GM21786 (cell line): ENCODE measurements around the gene MRPL36.
"Not testable (repeated sequence)": the region's sequence is repeated elsewhere in the genome, so short reads cannot be mapped to it uniquely, and the experiment has no call there.

Experiments used
- ATAC-seq: cut with Tn5 transposase; IDR thresholded peaks from one replicate; pipeline ENCODE4 v1.9.1; 2021; ENCODE audit not compliant: unreplicated experiment

Gene MRPL36

GRCh38 chr5:1799602-1800471 lies at the start of gene MRPL36:
MRPL36 (minus strand) TSS chr5:1799837; CDS start chr5:1798935, 902 bp downstream.
- peak; percentile 52 for ATAC-seq

GRCh38 chr5:1847611-1848010 lies 48.0 kb upstream of the MRPL36 start:
- ATAC-seq = no peak

- ATAC-seq = no peak
Measured at GRCh38 chr5:1847056-1847455, 47.4 kb upstream of the MRPL36 start.

GRCh38 chr5:1846583-1846982 lies 46.9 kb upstream of the MRPL36 start:
- no peak for ATAC-seq

DNA sequence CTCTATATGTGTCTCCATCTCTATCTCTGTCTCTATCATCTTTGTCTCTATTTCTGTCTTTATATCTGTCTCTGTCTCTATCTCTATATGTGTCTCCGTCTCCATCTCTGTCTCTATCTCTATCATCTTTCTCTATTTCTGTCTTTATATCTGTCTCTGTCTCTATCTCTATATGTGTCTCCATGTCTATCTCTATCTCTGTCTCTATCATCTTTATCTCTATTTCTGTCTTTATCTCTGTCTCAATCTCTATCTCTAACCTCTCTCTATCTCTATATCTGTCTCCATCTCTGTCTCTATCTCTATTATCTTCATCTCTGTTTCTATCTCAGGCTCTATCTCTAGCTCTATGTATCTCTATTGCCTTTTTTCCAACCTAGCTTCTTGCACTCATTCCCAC lies 46.1 kb upstream of the MRPL36 start:
- no peak for ATAC-seq

- ATAC-seq = no peak
Measured at GRCh38 chr5:1844708-1845436, 45.2 kb upstream of the MRPL36 start.

- not testable (repeated sequence) for ATAC-seq
Measured at GRCh38 chr5:1843761-1844160, 44.1 kb upstream of the MRPL36 start.

GRCh38 chr5:1842004-1842819 lies 42.6 kb upstream of the MRPL36 start:
- no peak for ATAC-seq

DNA sequence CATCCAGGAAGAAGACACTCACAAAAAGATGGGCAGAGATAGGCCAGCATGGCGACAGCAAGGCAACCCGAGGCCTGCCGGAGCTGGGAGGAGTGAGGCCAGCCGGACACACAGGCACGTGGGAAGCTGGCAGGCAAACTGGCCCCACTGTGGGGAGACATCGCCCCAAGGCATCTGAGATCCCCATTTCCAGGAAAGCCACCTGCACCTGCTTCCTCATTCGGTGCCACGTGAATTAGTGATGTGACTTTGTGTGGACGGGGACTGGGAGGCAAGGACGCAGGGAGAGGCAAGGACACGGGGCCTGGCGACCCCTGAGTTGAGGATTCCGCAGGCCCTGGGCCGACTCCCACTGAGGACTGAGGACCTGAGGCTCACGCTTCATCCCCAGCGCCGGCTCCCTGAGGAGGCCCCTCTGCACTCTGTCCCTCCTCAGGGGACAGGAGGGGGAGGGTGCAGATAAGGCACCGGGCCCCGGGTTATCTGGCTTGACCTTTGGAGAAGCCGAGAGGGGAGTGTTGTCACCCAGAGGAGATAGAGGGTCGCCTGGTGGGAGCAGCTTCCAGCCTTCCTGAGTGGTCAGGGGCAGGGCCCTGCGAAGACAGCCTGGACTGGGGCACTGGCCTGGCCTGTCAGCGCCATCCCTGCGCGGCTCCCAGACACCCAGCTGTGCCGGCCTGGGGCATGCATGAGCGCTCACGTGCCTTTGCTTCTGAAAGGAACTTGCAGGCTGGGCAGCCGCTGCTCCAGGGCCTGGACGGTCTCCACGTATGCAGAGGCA lies 41.3 kb upstream of the MRPL36 start:
- no peak for ATAC-seq

GRCh38 chr5:1840071-1840547 lies 40.5 kb upstream of the MRPL36 start:
- no peak for ATAC-seq

DNA sequence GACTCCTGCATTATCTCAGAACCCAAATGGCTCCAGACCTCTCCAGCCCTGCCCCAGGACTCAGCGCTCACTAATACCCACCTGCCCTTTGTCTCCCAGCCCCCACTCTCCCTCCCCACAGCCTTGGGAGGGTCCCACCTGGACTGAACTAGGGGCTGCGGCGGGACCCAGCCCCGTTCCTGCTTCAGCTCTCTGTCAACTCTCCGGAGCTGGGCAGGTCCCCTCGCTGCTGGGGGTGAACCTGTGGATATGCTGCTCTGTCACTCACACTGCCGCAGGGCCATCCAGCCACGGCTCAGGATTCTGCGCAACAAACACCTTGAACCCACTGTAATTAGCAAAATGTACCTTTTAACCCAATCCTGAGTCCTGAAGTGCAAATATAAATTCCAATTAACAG lies 38.4 kb upstream of the MRPL36 start:
- no peak for ATAC-seq

DNA sequence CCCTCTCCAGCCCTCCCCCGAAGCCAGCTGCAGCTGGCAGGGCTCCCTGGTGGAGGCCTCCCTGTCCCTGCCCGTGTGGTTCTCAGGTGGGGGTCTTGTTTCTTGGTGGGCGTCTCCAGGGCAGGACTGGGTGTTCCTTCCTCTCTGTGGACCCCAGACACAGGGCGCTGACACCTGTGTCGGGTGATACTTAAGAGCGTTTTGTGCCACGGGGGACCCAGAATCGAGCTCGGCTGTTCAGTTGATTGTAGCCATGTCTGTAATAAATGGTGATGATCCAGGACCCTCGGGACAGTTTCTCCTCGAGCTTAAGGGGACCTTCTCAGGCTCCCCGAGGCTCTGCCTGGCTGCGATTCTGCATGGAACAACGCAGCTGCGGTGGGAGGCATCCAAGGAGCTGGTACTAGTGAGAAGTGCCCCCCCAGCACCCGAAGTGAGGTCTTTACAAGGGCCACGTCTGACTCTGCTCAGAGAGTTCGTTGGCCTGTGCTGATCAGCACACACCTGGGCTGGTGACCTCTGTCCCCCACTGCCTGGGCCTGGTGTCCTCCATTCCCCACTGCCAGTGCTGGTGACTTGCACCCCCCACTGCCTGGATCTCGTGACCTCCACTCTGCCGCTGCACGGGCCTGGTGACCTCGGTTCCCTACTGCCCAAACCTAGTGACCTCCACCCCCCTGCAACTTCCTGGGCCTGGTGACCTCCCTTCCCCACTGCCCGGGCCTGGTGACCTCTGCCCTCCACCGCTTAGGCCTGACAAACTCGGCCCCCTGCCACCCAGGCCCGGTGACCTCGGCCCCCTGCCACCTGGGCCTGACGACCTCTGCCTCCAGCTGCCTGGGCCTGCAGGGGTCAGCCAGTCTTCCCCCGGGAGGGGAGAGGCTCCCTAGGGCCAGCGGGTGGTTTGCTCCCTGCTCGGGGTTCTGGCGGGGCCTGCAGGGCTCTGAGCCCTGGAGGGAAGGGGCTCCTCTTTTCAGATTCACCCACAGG lies 37.5 kb upstream of the MRPL36 start:
- ATAC-seq = no peak

GRCh38 chr5:1836176-1836890 lies 36.7 kb upstream of the MRPL36 start:
- ATAC-seq = no peak

DNA sequence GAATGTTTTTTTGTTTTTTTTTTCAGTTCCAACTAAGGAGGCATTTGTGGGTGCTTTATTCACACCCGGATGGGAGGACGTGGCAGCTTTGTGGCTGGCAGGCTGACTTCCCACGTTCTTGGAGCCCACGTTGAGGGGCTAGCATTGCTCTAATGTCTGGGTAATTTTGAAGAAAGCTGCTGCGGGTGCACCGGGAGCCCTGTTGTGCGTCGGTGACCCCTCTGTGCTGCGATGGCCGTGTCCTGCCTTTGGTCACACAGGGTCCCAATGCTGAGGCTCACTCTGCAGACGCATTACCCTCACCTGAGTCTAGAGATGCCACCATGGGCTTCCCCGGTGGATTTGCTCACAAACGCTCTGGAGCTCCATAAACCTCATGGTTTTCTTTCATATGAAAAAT lies 35.8 kb upstream of the MRPL36 start:
- ATAC-seq = no peak

GRCh38 chr5:1834721-1835429 lies 35.2 kb upstream of the MRPL36 start:
- no peak for ATAC-seq

DNA sequence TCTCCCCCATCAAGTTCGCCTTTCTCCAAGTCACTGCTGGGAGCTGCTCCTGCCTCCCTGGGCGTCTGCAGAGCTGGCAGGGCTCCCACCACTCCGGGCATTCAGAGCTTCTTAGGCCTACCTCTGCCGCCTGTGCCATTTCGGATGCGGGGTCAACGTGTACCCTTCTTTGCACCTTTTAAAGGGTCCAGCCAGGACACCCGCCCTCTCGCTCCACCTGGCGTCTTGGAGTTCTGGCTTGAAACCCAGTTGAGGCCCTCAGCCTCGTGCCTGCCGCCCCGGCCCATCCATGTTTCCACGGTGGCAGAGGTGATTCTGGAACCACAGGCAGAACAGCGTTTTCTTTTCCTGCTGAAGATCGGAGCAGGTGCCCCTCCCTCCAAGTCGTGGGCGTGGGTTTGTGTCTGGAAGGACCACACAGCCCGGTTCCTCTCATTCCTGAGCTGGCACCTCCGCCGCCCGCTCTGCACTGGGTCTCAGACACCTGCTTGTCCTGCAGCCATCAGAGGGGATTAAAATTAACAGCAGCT lies 34.5 kb upstream of the MRPL36 start:
- no peak for ATAC-seq

DNA sequence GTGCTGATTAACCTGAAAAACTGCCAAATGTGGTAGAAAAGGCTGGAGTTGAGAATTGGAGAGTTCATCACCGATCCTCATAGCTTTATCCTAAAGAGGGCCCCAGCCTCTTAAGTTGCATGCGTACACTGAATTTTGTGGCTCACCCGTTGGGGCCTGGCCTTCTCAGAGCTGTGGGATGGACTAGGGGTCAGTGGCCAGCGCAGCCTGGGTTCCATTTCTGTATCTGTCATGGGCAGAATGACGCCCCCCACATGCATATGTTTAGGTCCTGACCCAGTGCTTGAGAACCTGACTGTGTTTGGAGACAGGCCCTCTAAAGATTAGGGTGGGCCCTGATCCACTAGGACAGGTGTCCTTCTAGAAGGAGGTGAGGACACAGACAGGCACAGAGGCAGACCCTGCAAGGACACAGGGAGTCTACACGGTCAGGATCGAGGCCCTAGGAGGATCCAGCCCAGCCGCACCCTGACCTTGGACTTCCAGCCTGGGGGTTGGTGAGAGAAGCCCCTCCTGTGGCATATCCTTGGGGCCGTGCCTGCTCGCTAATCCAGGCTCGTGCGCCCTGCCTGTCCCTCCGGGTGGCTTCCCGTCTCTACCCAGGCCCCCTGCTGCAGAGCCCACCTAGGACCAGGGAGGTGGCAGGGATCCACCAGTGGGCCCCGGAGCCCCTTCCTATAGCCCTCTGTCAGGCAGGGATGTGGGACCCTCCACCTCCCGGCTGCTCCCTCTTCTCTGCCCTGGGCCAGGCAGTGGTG lies 33.8 kb upstream of the MRPL36 start:
- ATAC-seq = no peak
